Inflammatory macrophage treated with lipopolysaccharide for 4 hours (primary cell): ENCODE results near the gene CDC42BPB.

Source experiments
- DNase-seq: peaks from one replicate; pipeline ENCODE4 v3.0.0-alpha.2; 2020

CDC42BPB gene

DNA sequence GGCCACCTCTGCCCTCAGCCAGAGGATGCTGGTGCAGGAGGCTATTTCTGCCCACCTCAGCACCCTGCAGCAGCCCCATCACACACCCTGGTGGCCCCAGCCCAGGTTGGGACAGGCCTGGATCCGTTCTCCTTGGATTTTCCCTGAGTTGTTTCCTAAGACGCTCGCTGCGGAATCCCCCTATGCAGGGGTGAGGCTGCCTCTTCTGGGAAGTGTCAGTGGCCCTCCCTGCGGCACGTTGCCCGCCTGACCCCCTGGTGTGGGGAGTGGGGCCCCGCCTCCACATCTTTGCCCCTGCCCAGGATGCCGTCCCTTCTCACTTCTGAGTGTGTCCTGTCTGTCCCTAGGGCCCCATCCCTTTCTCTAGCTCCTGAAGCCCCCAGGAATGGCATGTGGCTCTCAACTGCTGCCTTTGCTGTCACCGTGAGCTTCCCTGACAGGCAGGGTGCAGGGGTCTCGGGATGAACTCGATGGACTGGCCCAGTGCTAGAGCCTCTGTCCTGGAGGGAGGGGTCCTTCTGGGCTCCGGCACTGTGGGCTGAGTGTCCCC is 36.6 kb upstream of the CDC42BPB start:
- no peak for DNase-seq

DNA sequence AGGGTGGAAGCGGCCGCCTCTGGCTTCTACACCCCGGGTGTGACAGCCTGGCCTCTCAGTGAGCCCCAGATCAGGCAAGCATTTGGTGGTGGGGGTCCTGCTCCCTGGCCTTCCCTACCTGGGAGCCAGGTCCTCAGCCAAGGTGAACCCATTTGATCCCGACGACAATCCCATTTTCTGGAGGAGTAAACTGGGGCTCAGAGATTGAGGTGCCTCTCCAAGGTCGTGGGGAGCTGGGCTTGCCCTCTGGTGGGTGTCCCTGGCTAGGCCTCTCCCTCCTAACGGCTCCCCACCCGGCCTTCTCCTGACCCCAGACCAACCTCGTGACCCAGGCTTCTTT is 34.5 kb upstream of the CDC42BPB start:
- no peak for DNase-seq

DNA sequence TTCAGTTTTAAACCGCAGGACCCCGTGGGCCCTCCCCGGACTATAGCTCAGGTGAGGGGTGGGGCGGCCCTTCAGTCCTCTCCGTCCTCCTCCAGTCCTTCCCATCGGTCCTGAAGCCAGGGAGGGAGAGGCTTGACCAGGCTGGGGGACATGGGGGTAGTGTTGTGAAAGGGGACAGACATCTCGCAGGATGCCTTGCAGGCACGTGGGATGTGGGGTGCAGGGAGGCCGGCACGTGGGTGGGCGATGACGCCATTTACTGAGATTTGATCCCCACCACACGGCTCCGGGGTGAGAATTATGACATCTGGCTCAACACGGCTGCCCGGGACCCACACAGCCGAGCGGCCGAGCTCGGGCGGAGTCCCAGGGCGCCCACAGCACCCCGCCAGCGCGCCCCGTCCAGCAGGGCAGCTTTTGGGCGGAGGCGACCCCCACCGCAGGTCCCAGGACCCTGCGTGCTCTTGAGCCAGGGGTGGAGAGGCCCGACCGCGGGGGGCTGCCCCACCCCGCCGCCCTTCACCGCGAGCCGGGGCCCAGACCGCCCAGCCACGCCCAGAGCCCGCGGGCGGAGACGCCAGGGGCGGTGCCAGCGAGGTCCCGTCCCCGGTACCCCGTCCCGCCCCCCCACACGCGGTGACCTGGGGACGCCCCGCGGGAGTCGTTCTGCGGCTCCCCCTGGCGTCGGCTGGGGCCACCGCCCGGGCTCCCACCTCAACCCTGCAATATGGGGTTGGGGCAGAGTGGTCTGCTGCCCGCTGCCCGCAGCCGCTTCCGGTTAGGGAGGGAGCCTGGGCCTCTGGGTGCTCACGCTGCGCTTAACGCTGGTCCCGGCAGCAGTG is 33.9 kb upstream of the CDC42BPB start:
- DNase-seq, result peak; percentile 67

DNA sequence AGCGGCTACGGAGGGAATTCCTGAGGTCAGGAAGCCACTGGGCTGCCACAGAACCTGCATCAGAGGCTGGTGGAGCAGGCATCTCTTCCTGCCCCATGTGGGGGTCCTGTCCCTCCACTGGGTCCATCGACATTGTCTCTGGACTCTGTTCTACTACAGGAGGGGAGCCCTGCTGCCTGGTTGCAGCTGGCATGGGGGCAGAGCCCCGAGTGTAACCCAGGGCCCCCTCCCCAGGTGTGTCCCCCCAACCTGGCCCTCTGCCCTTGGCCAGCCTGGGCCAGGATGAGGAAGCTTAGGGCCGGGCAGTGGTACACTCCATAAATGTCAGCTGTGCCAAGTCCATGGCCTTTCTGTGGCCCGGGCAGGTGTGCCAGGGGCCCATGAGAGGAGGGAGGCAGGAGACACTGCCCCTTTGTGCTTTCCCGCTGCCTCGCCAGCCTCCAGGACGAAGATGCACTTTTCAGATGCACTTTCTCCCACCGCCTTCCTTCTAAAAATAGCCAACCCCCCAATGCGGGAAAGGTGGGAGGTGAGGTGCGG is 33.2 kb upstream of the CDC42BPB start:
- no peak for DNase-seq

DNA sequence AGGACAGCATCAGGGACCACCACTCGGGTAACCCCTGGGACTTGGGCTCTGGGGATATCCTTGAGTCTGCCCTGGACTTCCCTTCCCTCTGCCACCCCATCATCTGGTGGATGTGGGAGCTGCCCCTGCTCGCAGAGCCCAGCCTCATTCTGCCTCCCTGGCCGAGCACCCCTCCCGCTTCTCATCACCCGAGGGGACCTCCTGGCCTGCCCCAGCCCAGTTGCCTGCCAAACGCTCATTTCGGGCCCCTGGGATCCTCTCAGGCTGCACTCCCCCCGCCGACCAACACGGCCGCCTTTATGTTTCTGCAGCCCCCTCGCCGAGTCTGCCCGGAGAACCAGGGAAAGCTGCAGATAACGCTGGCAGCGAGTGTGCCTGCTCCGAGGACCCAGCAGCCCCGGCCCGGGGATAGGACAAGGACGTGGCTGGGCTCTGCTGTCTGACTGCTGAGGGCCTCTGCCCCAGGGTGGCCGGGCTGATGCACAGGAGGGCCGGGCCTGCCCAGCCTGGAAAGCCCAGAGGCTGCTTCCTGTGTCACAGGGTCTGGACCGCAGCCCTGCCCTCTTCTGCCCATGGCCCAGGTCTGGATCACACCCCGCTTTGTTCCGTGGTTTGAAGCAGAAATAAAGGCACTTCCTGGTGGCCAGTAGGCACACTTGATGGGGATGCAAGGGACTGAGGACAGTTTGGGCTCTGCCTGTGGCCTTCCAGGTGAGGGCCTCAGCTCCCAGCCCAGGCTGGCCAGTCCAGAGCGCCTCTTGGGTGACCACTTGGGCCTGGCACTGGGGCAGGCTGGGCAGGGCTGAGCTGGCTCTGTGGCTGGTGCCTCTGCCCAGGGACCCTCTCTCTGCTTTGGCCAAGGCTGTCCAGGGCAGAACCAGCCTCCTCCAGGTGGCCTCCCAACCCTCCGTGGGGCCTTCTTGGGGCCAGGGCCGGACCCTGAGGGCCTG is 32.3 kb upstream of the CDC42BPB start:
- DNase-seq, result no peak

DNA sequence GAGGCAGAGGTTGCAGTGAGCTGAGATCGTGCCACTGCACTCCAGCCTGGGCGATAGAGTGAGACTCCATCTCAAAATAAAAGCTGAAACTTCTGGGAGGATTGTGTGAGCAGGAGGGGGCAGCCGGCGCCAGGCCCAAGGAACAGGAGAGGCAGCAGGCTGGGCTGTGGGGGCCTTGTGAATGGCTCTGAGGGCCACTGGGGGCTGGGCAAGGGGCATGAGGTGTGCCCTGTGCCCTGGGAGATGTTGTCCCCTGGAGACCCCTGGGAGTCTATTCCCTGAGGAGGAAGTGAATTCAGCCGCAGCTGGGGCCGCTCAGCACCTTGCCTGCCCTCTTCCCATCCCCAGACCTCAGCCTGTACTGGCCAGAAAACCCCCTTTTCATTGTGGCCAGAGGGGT is 31.6 kb upstream of the CDC42BPB start:
- DNase-seq, result no peak

DNA sequence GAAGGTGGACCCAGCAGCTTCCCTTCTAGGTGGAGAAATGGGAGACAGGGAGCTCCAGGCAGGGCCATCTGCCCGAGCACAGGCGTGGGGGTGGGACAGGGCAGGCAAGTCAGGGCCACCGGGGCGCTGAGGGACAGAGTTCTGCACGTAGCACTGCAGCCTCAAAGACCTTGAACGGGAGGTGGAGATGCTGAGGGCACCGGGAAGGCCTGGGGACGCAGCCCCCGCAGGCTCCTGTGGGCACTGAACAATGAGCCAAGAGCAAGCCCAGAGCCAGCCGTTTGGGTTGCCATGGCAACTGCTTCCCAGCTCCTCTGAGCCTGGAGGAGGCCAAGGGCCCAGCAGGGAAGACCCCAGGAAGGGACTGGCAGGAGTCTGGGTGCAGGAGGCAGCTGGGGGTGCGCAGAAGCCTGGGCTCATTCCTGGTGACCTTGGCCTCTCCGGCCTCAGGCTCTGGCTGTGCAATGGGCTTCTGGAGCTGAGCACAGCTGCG is 30.0 kb upstream of the CDC42BPB start:
- no peak for DNase-seq

DNA sequence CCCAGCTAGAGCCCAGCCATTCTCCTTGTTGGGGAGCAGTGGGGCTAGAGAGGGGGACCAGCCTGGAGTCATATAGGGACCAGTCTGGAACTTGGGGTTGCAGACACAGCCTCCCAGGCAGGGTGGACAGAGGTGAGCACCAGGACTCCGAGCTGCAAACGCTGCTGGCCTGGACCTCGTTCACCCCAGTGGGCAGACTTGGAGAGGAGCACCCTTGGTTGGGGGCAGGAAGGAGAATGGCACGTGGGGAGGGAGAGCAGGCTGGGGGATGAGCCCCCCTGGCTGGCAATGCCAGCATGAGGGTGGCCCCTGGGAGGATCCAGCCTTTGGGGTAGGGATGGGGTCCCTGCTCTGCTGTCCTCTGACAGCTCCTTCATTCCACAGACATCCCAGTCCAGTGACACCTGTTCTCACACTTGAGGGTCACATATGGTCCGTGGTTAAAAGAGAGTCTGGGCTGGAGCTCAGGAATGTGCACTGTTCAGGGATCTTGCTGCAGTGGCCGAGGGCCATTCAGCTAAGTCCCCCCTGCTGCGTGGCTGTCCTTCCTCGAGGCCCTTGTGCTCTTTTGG is 29.5 kb upstream of the CDC42BPB start:
- DNase-seq, result no peak

DNA sequence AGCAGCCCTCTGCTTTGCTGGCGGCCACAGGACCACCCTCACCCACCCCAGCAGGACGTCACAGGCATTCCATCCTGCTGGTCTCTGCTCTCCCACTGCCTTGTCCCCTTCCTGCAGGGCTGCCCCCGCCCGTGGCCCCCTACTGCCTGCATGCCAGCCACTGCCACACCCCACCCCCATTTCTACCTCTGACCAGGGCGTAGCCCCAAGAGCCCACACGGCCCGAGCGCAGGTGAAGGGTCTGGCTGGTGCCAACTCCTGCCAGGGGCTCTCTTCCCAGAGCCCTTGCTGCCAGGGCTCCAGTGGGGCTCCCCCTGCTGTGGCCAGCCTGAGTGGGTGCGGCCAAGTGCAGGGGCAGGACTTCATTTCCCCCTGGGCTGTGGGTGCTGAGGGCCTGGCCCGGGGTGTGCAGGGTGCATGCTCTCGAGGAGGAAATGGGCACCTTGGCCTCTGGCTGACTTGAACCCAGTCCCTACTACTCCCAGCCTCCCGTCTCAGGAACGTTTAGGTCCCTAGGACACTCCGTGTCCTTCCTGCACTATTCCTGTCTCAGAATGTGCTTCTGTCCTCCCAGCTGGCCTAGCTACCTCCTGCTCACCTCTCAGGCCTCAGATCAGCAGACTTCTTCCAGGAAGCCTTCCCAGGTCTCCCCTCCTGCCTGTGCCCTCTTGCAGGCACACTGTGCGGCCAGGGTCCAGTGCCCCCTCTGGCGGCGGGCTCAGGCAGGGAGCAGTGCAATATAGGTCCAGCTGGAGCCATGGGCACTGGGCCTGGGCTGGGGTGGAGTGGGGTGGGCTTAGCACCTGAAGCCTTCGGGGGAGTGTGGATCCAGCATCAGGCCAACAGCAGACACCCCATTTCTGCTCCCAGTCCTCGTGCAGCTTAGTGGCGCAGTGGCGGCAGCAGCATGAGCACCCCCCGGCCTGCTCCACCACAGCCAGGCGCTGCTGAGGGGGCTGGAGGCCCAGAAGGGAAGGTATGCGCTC is 28.1 kb upstream of the CDC42BPB start:
- no peak for DNase-seq

DNA sequence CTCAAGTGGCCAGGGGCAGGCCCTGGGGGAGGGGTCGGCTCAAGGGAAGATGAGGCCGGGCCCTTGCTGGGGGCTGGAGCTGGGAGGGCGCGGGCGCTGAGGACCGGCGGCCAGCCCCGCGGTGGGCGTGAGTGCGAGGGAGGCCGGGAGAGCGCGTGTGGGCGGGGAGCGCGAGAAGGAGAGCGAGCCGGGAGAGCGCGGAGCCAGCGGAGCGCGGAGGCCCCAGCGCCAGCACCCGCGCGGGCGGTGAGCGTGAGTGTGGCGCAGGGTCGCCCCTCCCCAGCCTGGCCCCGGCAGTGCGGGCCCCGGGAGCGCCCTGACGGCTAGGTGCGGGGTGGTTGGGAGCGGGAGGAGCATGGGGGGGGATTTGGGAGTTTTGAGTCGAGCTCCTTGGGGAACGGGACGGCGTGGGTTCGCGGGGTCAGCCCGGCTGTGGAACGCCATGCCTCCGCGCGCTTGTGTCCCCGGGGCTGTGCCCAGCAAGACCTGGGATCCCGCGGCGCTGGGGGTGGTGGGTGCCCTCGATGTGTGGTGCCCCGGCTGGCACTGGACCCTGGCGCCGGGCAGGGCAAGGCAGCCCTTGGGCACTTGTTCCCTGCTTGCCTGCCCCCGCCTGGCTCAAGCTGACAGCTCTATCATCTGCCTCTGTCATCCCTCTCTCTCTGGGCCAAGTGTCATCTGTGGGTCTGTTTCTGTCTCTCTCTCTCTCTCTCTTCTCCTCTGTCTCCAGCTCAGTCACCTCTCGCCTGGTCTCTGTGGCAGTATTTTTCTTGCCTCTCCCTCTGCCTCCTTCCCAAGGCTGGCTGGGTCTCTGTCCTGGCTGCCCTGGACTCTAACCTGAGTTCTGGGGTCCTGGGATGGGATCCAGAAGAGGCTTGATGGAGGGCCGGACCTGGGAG is 26.9 kb upstream of the CDC42BPB start, which contains the start of gene LBHD2:
Gene LBHD2 (plus strand): TSS at position 190 of the 899 bp plus-strand sequence. CDS start 1,803 bp downstream, outside the sequence.
- no peak for DNase-seq

DNA sequence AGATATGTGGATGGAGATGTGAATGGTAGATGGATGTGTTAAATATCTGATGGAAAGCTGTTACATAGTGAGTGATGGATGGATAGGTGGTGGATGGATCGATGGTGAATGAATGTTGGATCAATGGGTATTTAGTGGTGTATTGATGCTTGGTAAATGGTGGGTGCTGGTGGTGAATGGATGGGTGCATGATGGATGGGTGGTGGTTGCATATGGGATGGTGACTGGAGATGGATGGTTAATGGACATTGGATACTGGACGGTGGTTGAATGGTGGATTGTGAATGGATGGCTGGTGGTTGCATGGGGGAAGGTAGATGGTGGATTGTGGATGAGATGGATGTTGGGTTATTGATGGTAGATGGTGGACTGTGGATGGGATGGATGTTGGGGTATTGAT is 24.6 kb upstream of the CDC42BPB start:
- DNase-seq, result no peak

DNA sequence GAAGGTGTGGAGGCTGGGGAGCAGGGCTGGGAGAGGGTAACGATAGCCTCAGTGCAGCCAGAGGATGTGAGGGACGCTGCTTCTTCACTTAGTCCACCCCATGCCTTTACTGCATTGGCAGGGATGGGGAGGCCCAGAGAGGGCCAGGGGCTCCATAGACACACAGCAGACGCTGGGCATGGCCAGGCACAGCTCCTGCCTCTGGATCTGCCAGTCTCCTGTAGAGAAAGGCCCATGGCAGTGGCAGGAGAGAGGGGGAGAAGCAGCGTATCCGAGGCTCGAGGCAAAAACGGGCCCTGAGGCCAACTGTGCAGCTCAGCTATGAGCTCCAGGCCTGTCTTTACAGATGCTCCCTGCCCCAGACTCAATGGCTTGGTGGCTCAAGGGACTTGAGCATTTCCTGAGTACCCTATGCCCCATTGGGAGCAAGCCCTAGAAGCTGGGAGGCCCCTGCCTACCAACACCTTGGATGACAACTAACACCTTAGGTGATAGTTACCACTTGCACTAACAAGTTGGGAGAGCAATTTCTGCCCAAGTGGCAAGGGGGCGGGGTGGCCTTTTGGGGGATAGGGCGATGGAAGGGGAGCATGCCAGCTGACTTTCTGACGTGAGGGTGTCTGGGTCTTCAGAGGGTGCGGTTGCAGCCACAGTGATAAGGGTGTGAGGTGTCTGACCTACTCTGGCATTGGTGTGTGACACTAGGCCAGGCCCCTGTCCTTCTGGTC is 21.7 kb upstream of the CDC42BPB start:
- no peak for DNase-seq

DNA sequence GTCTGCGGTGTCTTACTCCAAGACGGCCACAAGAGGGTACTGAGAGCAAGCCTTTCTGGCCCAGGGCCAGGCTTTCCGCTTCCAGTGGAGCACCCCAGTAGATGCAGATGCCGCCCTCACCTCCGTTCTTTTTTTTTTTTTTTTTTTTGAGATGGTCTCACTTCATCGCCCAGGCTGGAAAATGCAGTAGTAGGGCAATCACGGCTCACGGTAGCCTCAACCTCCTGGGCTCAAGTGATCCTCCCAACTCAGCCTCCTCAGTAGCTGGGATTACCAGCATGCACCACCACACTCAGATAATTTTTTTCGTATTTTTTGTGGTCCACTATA is 21.0 kb upstream of the CDC42BPB start:
- DNase-seq, result peak; percentile 79

DNA sequence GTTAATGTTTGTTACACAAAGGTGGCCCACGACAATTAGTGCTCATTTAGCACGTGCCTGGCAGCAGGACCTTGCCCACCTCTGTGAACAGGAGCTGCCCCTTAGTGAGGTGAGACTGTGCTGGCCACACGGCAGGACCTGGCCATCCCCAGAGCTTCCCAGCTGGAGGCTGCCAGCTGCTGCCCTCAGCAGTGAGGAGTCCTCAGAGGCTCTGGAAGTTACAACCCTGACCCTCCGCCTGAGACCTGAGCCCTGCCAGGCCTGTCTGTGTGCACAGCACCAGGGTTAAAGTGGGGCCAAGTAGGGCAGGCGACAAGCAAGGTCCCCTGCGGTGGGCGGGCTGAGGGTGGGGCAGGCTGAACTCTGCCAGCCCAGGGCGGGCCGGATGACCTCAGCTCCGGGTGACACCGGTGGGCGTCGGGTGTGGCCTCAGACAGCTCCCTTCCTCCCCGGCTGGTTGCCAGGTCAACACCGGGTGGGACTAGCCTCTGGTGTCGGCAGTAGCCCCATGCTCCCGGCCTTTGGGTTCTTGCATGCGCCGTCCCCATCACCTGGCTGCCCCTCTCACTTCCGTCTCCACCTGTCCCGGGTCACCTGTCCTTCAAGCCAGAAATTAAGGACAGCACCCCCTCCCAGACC is 17.5 kb upstream of the CDC42BPB start:
- DNase-seq, result peak; percentile 98

DNA sequence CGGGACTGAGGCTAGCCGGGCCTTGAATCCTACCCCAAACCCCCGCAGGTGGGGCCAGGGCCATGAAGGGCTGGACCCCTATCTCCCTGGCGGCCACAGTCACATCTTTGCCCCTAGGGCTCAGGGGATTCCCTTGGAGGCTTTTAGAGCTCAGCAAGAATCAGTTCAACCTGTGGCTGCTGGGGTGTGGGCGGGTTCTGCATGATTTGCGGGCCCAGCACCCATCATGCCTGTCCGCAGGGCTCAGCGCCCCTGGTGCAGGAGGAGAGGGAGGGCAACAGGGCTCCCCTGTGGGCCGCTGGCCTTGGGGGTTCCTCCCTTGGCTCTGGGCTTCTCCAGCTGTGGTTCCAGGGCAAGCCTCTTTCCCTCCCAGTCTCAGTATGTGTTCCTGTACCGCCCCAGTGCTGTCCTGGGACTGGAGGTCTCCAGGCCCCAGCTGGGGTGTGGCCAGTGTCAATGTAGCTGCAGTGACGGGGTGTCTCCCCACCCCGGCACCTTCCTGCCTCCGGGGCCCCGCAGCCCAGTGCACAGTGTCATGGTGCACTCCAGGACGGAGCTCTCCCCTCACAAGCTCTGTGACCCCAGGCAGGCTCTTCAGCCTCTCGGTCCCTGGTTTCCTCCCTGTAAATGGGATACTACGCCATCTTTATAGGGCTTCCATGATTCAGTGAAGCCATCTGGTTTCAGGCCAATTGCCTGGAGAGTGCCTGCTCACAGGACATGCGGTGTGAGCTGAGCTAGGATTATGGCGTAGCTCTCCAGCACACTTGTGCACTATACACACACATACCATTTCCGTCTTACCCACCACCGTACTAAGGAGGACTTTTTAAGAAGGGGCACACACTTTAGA is 16.8 kb upstream of the CDC42BPB start:
- DNase-seq, result no peak

DNA sequence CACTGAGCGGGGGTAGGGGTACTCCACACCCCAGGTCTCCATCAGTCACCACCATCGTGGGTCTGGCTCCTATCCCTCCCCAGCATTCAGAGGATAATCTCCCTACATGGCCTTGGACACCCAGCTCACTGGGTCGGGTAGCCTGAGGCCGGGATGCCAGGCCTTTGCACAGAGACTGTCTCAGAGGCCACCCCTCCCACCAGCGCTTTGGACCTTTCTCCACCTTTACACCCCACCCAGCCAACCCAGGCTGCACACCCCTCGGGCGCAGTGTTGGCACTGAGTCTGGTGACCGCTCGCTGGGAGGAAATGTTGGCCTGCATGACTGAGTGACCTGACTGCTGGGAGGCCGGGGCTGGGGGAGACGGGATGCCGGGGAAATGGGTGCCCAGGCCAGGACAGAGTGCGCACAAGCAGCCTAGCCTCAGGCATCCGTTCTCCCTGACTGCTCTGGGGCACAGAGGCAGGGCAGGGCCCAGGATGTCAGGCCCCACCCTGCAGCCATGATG is 16.1 kb upstream of the CDC42BPB start:
- DNase-seq, result no peak

DNA sequence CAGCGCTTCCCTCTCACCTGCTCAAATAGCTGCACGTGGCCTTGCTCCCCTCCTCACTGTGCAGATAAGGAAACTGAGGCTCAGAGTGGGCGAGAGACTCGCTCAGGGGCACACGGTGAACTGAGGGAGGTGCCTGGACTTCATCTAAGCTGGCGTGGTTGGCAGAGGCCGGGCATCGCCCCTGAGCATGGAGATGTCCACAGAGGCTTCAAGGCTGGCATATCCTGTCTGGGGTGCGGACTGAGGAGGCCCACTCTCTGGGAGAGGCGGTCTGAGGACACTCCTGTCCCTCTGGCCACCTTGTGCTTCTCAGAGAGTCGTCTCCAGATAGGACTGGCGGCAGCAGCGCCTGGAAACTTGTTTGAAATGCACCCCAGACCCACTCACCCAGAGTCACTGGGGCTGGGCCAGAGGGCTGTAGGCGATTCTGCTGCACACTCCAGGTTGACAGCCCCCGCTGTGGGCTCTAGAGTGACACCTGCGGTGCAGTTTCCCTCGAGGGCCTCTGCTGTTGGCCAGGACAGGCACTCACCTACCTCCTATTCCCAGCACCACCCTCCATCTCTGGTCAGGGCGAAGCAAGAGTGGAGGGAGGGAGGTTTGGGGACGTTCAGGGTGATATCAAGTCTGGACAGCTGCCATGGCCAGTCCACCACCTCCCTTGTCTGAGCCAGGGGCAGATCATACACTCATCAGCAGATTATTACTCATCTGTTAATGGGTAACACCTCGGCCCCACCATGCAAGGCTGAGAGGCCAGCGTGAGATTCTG is 15.4 kb upstream of the CDC42BPB start:
- DNase-seq, result peak; percentile 66
